Lung (tissue), 12 donors: ENCODE data around the gene EXOC4. TPM values are rescaled to one million over a fixed set of nuclear protein-coding genes. Genes with fewer than 3 reads are reported as not detected.

ENCODE experiments used
- ATAC-seq: fragments of 200-7000 bp; cut with Tn5 transposase; one replicate; pipeline ENCODE4 v1.9.1; 2020; ENCODE audit warnings: moderate number of reproducible peaks; ENCODE audit not compliant: insufficient read depth, low FRiP score
- DNase-seq, 3 donors: peaks; one replicate each; pipeline ENCODE4 v3.0.0-alpha.2; 2013 to 2017
- H3K27ac ChIP-seq, 2 donors: one replicate each; pipeline ENCODE4 v1.5.1; 2013; ENCODE audit warnings: mild to moderate bottlenecking in 2 of 2, moderate library complexity in 2 of 2, control low read depth in 1 of 2, inconsistent platforms in 1 of 2, low read depth in 1 of 2, low read length in 1 of 2
- H3K27me3 ChIP-seq, 3 donors: one replicate each; pipeline ENCODE4 v1.5.1; 2013; ENCODE audit warnings: low read length in 2 of 3; ENCODE audit not compliant: control insufficient read depth in 3 of 3, insufficient read depth in 3 of 3
- H3K36me3 ChIP-seq, 4 donors: one replicate each; pipeline ENCODE4 v1.5.1; 2013; ENCODE audit warnings: low read length in 4 of 4, mild to moderate bottlenecking in 1 of 4, moderate library complexity in 1 of 4; ENCODE audit not compliant: control insufficient read depth in 4 of 4, insufficient read depth in 4 of 4
- H3K4me1 ChIP-seq, 5 donors: one replicate each; pipeline ENCODE4 v1.5.1; 2013; ENCODE audit warnings: low read length in 5 of 5, mild to moderate bottlenecking in 2 of 5, moderate library complexity in 1 of 5; ENCODE audit not compliant: control insufficient read depth in 5 of 5, insufficient read depth in 5 of 5
- H3K4me3 ChIP-seq: one replicate; pipeline ENCODE4 v1.5.1; 2013; ENCODE audit warnings: mild to moderate bottlenecking, control low read depth, moderate library complexity
- H3K9ac ChIP-seq, 2 donors: one replicate each; pipeline ENCODE4 v1.5.1; 2013; ENCODE audit warnings: low read length in 2 of 2, control low read depth in 1 of 2; ENCODE audit not compliant: insufficient read depth in 1 of 2
- H3K9me3 ChIP-seq, 4 donors: one replicate each; pipeline ENCODE4 v1.5.1; 2013; ENCODE audit warnings: low read length in 3 of 4, mild to moderate bottlenecking in 1 of 4, moderate library complexity in 1 of 4; ENCODE audit not compliant: control insufficient read depth in 4 of 4, insufficient read depth in 3 of 4
- WGBS, 2 donors: extraction: QIAGEN DNeasy Blood & Tissue Kit; methylation state at CpG; one replicate each; pipeline ENCODE4 v1.1.7; 2013; 5-methylcytosine and 5-hydroxymethylcytosine counted together
- polyA plus RNA-seq, 2 donors: library from polyadenylated mRNA; stranded (reverse); fragments of 200-250 nt; gene quantifications; one replicate each; pipeline ENCODE4 v1.2.1, GENCODE V29; 2013
- total RNA-seq, 2 donors: library from RNA; depleted of rRNA in 1 of 2; stranded (reverse); fragments of >200 nt in 1 of 2; gene quantifications; one replicate each; pipeline ENCODE4 v1.2.1, GENCODE V29; 2014 to 2021
- TF ChIP-seq, protein P1 (sequence below): IDR thresholded peaks from 2 replicates; pipeline ENCODE4 v1.5.1; 2012; ENCODE audit warnings: mild to moderate bottlenecking; ENCODE audit errors: control extremely low read depth, extremely low read depth
- donor health status: control.
- donor health status: control.
- donor health status: Bipolar disorder and iron deficiency.
- donor health status: healthy.
- donor health status: DM: yes; HTN: yes; CAD: no.

The EXOC4 gene
- total and polyA plus RNA-seq, 4 donors, result 10.3 to 232 (median 47.4) TPM

- no peak for ATAC-seq
- H3K27me3 ChIP-seq, result no peaks in the 10 kb centered on the region
- H3K27ac ChIP-seq, result no peak overlapping the region
- H3K9me3 ChIP-seq, result no peaks in the 10 kb centered on the region
- no peak overlapping the region for H3K4me3 ChIP-seq
- H3K36me3 ChIP-seq, result no peaks in the 10 kb centered on the region
- H3K9ac ChIP-seq, result no peak overlapping the region
- 88 to 91% methylated on average over 2 of the region's 2 CpGs for WGBS, 2 donors
- peak; percentile 81 to 92 (median 91) for DNase-seq
- peaks cover 0 to 44% (median 13%) of the 10 kb centered on the region in 5 donors for H3K4me1 ChIP-seq
- TF ChIP-seq, protein P1, sequence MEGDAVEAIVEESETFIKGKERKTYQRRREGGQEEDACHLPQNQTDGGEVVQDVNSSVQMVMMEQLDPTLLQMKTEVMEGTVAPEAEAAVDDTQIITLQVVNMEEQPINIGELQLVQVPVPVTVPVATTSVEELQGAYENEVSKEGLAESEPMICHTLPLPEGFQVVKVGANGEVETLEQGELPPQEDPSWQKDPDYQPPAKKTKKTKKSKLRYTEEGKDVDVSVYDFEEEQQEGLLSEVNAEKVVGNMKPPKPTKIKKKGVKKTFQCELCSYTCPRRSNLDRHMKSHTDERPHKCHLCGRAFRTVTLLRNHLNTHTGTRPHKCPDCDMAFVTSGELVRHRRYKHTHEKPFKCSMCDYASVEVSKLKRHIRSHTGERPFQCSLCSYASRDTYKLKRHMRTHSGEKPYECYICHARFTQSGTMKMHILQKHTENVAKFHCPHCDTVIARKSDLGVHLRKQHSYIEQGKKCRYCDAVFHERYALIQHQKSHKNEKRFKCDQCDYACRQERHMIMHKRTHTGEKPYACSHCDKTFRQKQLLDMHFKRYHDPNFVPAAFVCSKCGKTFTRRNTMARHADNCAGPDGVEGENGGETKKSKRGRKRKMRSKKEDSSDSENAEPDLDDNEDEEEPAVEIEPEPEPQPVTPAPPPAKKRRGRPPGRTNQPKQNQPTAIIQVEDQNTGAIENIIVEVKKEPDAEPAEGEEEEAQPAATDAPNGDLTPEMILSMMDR, result no peak
These were observed 771.9 kb downstream of the EXOC4 start for GRCh38 chr7:134024739-134025138.

- H3K9ac ChIP-seq, result no peak overlapping the region
- ATAC-seq (no peak), DNase-seq (no peak)
- H3K4me3 ChIP-seq, result no peak overlapping the region
- H3K4me1 ChIP-seq, result peaks cover 0 to 28% (median 8%) of the 10 kb centered on the region in 5 donors
- peaks cover 0 to 1% (median 0%) of the 10 kb centered on the region in 4 donors for H3K36me3 ChIP-seq
- TF ChIP-seq, protein P1, result no peak
- peaks cover 0 to 2% (median 0%) of the 10 kb centered on the region in 4 donors for H3K9me3 ChIP-seq
- WGBS, 2 donors, result 90 to 96% methylated on average over 4 of the region's 4 CpGs
- no peak overlapping the region for H3K27ac ChIP-seq
- H3K27me3 ChIP-seq, result no peaks in the 10 kb centered on the region
These were observed 776.0 kb downstream of the EXOC4 start for GRCh38 chr7:134028853-134029252.

GRCh38 chr7:134029743-134030142, 776.9 kb downstream of the EXOC4 start:
- WGBS, 2 donors, result 89 to 97% methylated on average over 1 of the region's 1 CpG
- Histone ChIP-seq H3K4me3 (no peak overlapping the region), H3K27ac (no peak overlapping the region), H3K36me3 (peaks cover 0 to 1% (median 0%) of the 10 kb centered on the region in 4 donors), H3K4me1 (peaks cover 0 to 28% (median 8%) of the 10 kb centered on the region in 5 donors), H3K9ac (no peak overlapping the region), H3K27me3 (no peaks in the 10 kb centered on the region), H3K9me3 (peaks cover 0 to 2% (median 0%) of the 10 kb centered on the region in 4 donors)
- ATAC-seq (no peak), DNase-seq (no peak)
- TF ChIP-seq, protein P1, result no peak

DNA sequence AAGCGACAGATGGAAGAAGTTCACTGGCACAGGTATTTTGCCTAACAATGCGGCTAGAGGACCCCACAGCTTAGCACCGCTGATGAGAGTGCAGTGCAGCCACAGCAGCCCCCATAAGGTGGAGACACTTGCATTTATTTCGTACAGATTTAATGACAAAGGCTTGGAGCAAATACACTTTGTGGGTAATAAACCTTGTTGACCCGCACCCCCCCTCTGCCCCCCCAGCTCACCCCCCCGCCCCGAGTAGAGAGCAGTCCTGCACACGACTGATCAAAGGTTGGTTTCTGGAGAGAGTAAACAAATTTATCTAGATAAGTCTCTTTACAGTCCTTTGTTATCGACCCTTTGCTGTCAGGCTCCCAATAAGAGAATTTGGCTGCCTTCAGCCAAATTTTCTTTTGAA, 777.6 kb downstream of the EXOC4 start:
- ATAC-seq, result no peak
- no peaks in the 10 kb centered on the region for H3K27me3 ChIP-seq
- no peak overlapping the region for H3K27ac ChIP-seq
- TF ChIP-seq, protein P1, result no peak
- no peak overlapping the region for H3K9ac ChIP-seq
- peaks cover 0 to 1% (median 0%) of the 10 kb centered on the region in 4 donors for H3K36me3 ChIP-seq
- H3K4me3 ChIP-seq, result no peak overlapping the region
- DNase-seq, result no peak
- 77 to 87% methylated on average over 9 of the region's 9 CpGs for WGBS, 2 donors
- H3K9me3 ChIP-seq, result peaks cover 0 to 2% (median 0%) of the 10 kb centered on the region in 4 donors
- peaks cover 0 to 24% (median 6%) of the 10 kb centered on the region in 5 donors for H3K4me1 ChIP-seq
